Parathyroid adenoma (tissue), 2 donors: ENCODE measurements around the gene MRPL49.

Experiments
- H2AFZ ChIP-seq: fragments of 300-600 bp; sonication (generic); one replicate; pipeline ENCODE4 v1.7.0; 2017; ENCODE audit warnings: antibody characterized with exemption, mild to moderate bottlenecking
- H3K27ac ChIP-seq: fragments of 300-600 bp; sonication (generic); one replicate; pipeline ENCODE4 v1.7.0; 2017
- H3K27me3 ChIP-seq: fragments of 300-600 bp; sonication (generic); one replicate; pipeline ENCODE4 v1.7.0; 2017; ENCODE audit warnings: low read length; ENCODE audit not compliant: control insufficient read depth, insufficient read depth
- H3K36me3 ChIP-seq: fragments of 300-600 bp; sonication (generic); one replicate; pipeline ENCODE4 v1.7.0; 2017; ENCODE audit warnings: low read length; ENCODE audit not compliant: control insufficient read depth, insufficient read depth
- H3K4me1 ChIP-seq: fragments of 300-600 bp; sonication (generic); one replicate; pipeline ENCODE4 v1.7.0; 2017; ENCODE audit warnings: control low read depth
- H3K4me2 ChIP-seq: fragments of 300-600 bp; sonication (generic); one replicate; pipeline ENCODE4 v1.7.0; 2017; ENCODE audit warnings: low read length
- H3K4me3 ChIP-seq: fragments of 300-600 bp; sonication (generic); one replicate; pipeline ENCODE4 v1.7.0; 2017; ENCODE audit warnings: low read depth, low read length
- H3K79me2 ChIP-seq: fragments of 300-600 bp; sonication (generic); one replicate; pipeline ENCODE4 v1.7.0; 2017; ENCODE audit warnings: control low read depth
- H3K9ac ChIP-seq: fragments of 300-600 bp; sonication (generic); one replicate; pipeline ENCODE4 v1.7.0; 2017; ENCODE audit warnings: mild to moderate bottlenecking
- H3K9me3 ChIP-seq: fragments of 300-600 bp; sonication (generic); one replicate; pipeline ENCODE4 v1.7.0; 2017; ENCODE audit warnings: low read length; ENCODE audit not compliant: control insufficient read depth
- TF ChIP-seq, protein P1 (sequence below): fragments of 300-600 bp; sonication (generic); IDR thresholded peaks from one replicate; pipeline ENCODE4 v1.7.0; 2017; ENCODE audit warnings: antibody characterized with exemption, mild to moderate bottlenecking
- donor health status: primary hyperparathyroidism.

The MRPL49 gene

DNA sequence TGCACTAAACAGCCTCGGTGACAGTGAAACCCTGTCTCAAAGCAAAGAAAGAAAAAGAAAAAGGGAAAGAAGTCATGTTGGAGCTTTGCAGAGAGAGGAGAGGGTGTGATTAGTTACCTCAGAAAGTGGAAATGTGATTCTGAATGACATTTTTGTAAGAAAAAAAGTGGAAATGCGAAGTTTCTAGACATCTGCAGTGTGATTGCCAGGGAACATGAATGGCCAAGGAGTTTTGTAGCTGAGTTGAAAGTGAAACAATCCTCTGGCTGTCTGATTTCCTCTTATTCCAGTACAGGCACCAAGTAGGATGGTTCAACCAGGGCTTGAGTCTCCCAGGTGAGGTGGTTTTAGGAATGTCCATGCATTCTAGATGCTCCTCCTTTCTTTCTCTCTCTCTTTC is 30.0 kb downstream of the MRPL49 start:
- Histone ChIP-seq H3K4me2 (no peak overlapping the region), H3K9ac (no peak overlapping the region), H2AFZ (no peak overlapping the region), H3K4me1 (no peaks in the 10 kb centered on the region), H3K9me3 (no peaks in the 10 kb centered on the region), H3K4me3 (no peak overlapping the region), H3K27ac (no peak overlapping the region), H3K36me3 (no peaks in the 10 kb centered on the region), H3K27me3 (no peaks in the 10 kb centered on the region), H3K79me2 (no peaks in the 10 kb centered on the region)
- TF ChIP-seq, protein P1, sequence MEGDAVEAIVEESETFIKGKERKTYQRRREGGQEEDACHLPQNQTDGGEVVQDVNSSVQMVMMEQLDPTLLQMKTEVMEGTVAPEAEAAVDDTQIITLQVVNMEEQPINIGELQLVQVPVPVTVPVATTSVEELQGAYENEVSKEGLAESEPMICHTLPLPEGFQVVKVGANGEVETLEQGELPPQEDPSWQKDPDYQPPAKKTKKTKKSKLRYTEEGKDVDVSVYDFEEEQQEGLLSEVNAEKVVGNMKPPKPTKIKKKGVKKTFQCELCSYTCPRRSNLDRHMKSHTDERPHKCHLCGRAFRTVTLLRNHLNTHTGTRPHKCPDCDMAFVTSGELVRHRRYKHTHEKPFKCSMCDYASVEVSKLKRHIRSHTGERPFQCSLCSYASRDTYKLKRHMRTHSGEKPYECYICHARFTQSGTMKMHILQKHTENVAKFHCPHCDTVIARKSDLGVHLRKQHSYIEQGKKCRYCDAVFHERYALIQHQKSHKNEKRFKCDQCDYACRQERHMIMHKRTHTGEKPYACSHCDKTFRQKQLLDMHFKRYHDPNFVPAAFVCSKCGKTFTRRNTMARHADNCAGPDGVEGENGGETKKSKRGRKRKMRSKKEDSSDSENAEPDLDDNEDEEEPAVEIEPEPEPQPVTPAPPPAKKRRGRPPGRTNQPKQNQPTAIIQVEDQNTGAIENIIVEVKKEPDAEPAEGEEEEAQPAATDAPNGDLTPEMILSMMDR, result no peak

GRCh38 chr11:65156256-65156655 is 34.1 kb downstream of the MRPL49 start:
- H2AFZ ChIP-seq, result no peak overlapping the region
- H3K9me3 ChIP-seq, result no peaks in the 10 kb centered on the region
- TF ChIP-seq, protein P1, result no peak
- no peak overlapping the region for H3K27ac ChIP-seq
- no peaks in the 10 kb centered on the region for H3K4me1 ChIP-seq
- H3K4me2 ChIP-seq, result no peak overlapping the region
- H3K36me3 ChIP-seq, result no peaks in the 10 kb centered on the region
- H3K9ac ChIP-seq, result no peak overlapping the region
- no peak overlapping the region for H3K4me3 ChIP-seq
- no peaks in the 10 kb centered on the region for H3K79me2 ChIP-seq
- H3K27me3 ChIP-seq, result no peaks in the 10 kb centered on the region

- Histone ChIP-seq H3K9me3 (no peaks in the 10 kb centered on the region), H3K9ac (no peak overlapping the region), H3K27ac (no peak overlapping the region), H3K36me3 (no peaks in the 10 kb centered on the region), H3K4me2 (no peak overlapping the region), H3K4me3 (no peak overlapping the region), H2AFZ (no peak overlapping the region), H3K4me1 (no peaks in the 10 kb centered on the region), H3K27me3 (no peaks in the 10 kb centered on the region), H3K79me2 (no peaks in the 10 kb centered on the region)
- TF ChIP-seq, protein P1, result no peak
Measured at GRCh38 chr11:65156926-65157325, 34.8 kb downstream of the MRPL49 start.

DNA sequence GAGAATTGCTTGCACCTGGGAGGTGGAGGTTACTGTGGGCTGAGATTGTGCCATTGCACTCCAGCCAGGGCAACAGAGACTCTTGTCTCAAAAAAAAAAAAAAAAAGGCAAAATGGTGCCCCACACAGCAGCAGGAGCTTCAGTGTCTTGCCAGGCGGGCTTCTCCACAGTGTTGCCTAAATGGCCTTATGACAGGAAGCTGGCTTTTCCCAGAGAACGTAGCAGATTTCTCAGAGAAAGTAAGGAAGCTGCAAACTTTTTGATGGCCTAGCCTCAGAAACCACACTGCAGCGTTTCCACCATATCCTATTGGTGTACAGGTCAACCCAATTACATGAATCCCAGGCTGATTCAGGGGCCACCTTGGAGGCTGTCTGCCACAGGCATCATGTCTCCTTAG is 35.2 kb downstream of the MRPL49 start:
- H3K27ac ChIP-seq, result no peak overlapping the region
- H3K4me2 ChIP-seq, result no peak overlapping the region
- H3K9ac ChIP-seq, result no peak overlapping the region
- no peaks in the 10 kb centered on the region for H3K9me3 ChIP-seq
- no peaks in the 10 kb centered on the region for H3K4me1 ChIP-seq
- TF ChIP-seq, protein P1, result no peak
- no peaks in the 10 kb centered on the region for H3K36me3 ChIP-seq
- no peaks in the 10 kb centered on the region for H3K79me2 ChIP-seq
- no peak overlapping the region for H3K4me3 ChIP-seq
- H3K27me3 ChIP-seq, result no peaks in the 10 kb centered on the region
- H2AFZ ChIP-seq, result no peak overlapping the region

GRCh38 chr11:65159012-65159411 is 36.9 kb downstream of the MRPL49 start:
- Histone ChIP-seq H2AFZ (no peak overlapping the region), H3K36me3 (no peaks in the 10 kb centered on the region), H3K4me1 (no peaks in the 10 kb centered on the region), H3K9me3 (no peaks in the 10 kb centered on the region), H3K27me3 (no peaks in the 10 kb centered on the region), H3K27ac (no peak overlapping the region), H3K79me2 (no peaks in the 10 kb centered on the region), H3K4me2 (no peak overlapping the region), H3K9ac (no peak overlapping the region), H3K4me3 (no peak overlapping the region)
- TF ChIP-seq, protein P1, result no peak
